ENCODE results near the gene CYP4V2.
A peak's percentile ranks its signal among the peaks of the same experiment; 100 is the strongest.

The CYP4V2 gene

GRCh38 chr4:186189656-186190055 is 1.7 kb upstream of the CYP4V2 start:
- DNase-seq, result no peak

- DNase-seq, result peak; percentile 46
Observed at GRCh38 chr4:186190581-186191199, 677 bp upstream of the CYP4V2 start.

GRCh38 chr4:186192066-186192612 is 772 bp downstream of the CYP4V2 start:
- DNase-seq, result peak; percentile 35

- no peak for DNase-seq
Observed at GRCh38 chr4:186193851-186194250, 2.5 kb downstream of the CYP4V2 start.

- no peak for DNase-seq
Observed at GRCh38 chr4:186196063-186196462, 4.7 kb downstream of the CYP4V2 start.

- DNase-seq, result no peak
Observed at GRCh38 chr4:186200516-186200915, 9.1 kb downstream of the CYP4V2 start.

- no peak for DNase-seq
Observed at GRCh38 chr4:186201010-186201409, 9.6 kb downstream of the CYP4V2 start.

- peak; percentile 42 for DNase-seq
Observed at GRCh38 chr4:186201535-186202230, 10.3 kb downstream of the CYP4V2 start.

GRCh38 chr4:186202490-186203140 is 11.2 kb downstream of the CYP4V2 start:
- DNase-seq, result no peak

- no peak for DNase-seq
Observed at GRCh38 chr4:186203406-186203805, 12.0 kb downstream of the CYP4V2 start.

- DNase-seq, result no peak
Observed at GRCh38 chr4:186204103-186204559, 12.8 kb downstream of the CYP4V2 start.

GRCh38 chr4:186204686-186205085 is 13.3 kb downstream of the CYP4V2 start:
- DNase-seq, result no peak

GRCh38 chr4:186205156-186205555 is 13.8 kb downstream of the CYP4V2 start:
- DNase-seq, result no peak

GRCh38 chr4:186216465-186217024 is 25.2 kb downstream of the CYP4V2 start:
- DNase-seq, result no peak

GRCh38 chr4:186217733-186218293 is 26.4 kb downstream of the CYP4V2 start:
- DNase-seq, result no peak

GRCh38 chr4:186221624-186222023 is 30.3 kb downstream of the CYP4V2 start:
- DNase-seq, result no peak

- DNase-seq, result no peak
Observed at GRCh38 chr4:186225848-186226247, 34.5 kb downstream of the CYP4V2 start.

GRCh38 chr4:186226521-186227189 is 35.3 kb downstream of the CYP4V2 start:
- no peak for DNase-seq

- DNase-seq, result no peak
Observed at GRCh38 chr4:186227221-186227620, 35.9 kb downstream of the CYP4V2 start, which contains the start of gene KLKB1. TSS of gene KLKB1 (plus strand) at chr4:186227507. CDS start at chr4:186228196, 689 bp downstream.

GRCh38 chr4:186227744-186228513 is 36.6 kb downstream of the CYP4V2 start:
- DNase-seq, result no peak

- no peak for DNase-seq
Observed at GRCh38 chr4:186228514-186228894, 37.1 kb downstream of the CYP4V2 start.

GRCh38 chr4:186234367-186234766 is 43.0 kb downstream of the CYP4V2 start:
- no peak for DNase-seq
